ENCODE results near the gene INSR.

The INSR gene

DNA sequence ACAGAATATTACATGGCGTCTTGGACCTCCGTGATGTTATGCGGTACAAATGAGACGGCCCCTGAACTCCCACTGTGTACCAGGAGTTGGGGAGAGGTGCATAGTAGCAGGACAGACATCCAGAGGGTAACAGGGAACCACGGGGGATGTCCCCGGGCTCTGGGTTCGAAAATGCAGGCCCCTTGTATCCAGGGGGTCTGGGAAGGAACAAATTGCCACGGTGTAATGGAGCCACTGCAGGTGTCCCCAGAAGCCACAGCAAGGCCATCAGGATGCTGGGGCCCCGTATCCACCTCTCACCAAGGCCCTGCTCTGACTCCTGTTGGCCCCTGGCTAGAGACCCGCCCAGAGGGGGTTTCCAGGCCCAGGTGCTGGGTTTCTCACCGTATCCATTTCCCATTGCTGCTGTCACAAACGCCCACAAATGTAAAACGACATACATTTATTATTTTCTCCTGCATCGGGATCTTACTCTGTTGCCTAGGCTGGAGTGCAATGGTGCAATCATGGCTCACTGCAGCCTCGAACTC, 77.8 kb downstream of the INSR start:
- Histone ChIP-seq H2BK12ac (ENCODE audit: low read length) (no peak overlapping the region), H2AFZ (ENCODE audit: insufficient read depth, low read length, poor library complexity) (no peak overlapping the region), H2BK5ac (ENCODE audit: low read depth, low read length, poor library complexity) (no peak overlapping the region), H4K8ac (ENCODE audit: low read depth, low read length) (no peak overlapping the region), H3K9me3 (ENCODE audit: insufficient read depth, low read depth, low read length) (no peaks in the 10 kb centered on the region), H3K27ac (ENCODE audit: low read depth, low read length) (no peak overlapping the region), H3K18ac (ENCODE audit: low read length) (no peak overlapping the region), H3K27me3 (ENCODE audit: insufficient read depth, low read length) (no peaks in the 10 kb centered on the region), H4K91ac (ENCODE audit: low read depth, low read length) (no peak overlapping the region), H2AK5ac (ENCODE audit: low read length) (no peak overlapping the region), H2BK120ac (ENCODE audit: insufficient read depth, low read length, poor library complexity) (no peak overlapping the region), H3K4ac (ENCODE audit: low read depth, low read length) (no peak overlapping the region), H3K36me3 (ENCODE audit: control insufficient read depth in 1 of 2, insufficient read depth in 2 of 2, low read length in 2 of 2) (no peaks in the 10 kb centered on the region), H3K14ac (ENCODE audit: low read length) (no peak overlapping the region), H3K79me1 (ENCODE audit: low read length) (no peaks in the 10 kb centered on the region), H3K4me3 (ENCODE audit: low read depth, low read length) (no peak overlapping the region), H3K23ac (ENCODE audit: low read length) (no peak overlapping the region), H3K79me2 (ENCODE audit: control insufficient read depth, insufficient read depth, low read length, poor library complexity) (no peaks in the 10 kb centered on the region), H3K4me2 (ENCODE audit: low read length) (no peak overlapping the region), H4K12ac (ENCODE audit: low read depth, low read length) (no peak overlapping the region), H3K9ac (ENCODE audit: low read length) (no peak overlapping the region), H3K4me1 (ENCODE audit: control insufficient read depth in 1 of 2, insufficient read depth in 2 of 2, low read length in 2 of 2) (peaks cover 0 to 3% of the 10 kb centered on the region in 2 experiments)
- no peak for DNase-seq
- no CpG with 5 or more reads among the region's 15 CpGs for WGBS (ENCODE audit: extremely low coverage, insufficient coverage, insufficient read length)

DNA sequence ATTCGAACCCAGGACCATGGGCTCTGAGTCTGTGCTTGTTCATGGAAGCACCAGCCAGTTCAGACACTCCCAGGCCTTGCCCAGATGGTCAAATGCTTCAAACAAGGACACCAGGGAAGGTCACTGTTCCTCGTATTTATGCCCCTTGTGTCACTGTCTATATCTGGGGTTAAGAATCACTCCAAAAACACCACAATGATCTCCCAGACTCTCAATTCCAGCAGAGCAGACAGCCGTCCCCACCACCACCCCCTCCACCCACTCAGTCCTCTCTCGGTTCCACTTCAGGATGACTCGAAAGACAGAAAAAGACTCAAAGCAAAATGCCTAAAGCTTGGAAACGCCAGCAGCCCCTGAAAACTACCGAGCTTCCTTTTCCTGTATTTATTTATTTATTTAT, 79.0 kb downstream of the INSR start:
- no peaks in the 10 kb centered on the region for H3K36me3 ChIP-seq (ENCODE audit: control insufficient read depth in 1 of 2, insufficient read depth in 2 of 2, low read length in 2 of 2)
- no peak overlapping the region for H2BK12ac ChIP-seq (ENCODE audit: low read length)
- no peak overlapping the region for H3K4ac ChIP-seq (ENCODE audit: low read depth, low read length)
- no peak overlapping the region for H3K14ac ChIP-seq (ENCODE audit: low read length)
- no peak overlapping the region for H3K4me3 ChIP-seq (ENCODE audit: low read depth, low read length)
- no peak overlapping the region for H3K27ac ChIP-seq (ENCODE audit: low read depth, low read length)
- H3K4me2 ChIP-seq (ENCODE audit: low read length): no peak overlapping the region
- peaks cover 0 to 3% of the 10 kb centered on the region in 2 experiments for H3K4me1 ChIP-seq (ENCODE audit: control insufficient read depth in 1 of 2, insufficient read depth in 2 of 2, low read length in 2 of 2)
- H3K9me3 ChIP-seq (ENCODE audit: insufficient read depth, low read depth, low read length): no peaks in the 10 kb centered on the region
- H3K79me1 ChIP-seq (ENCODE audit: low read length): no peaks in the 10 kb centered on the region
- H3K9ac ChIP-seq (ENCODE audit: low read length): no peak overlapping the region
- H3K27me3 ChIP-seq (ENCODE audit: insufficient read depth, low read length): no peaks in the 10 kb centered on the region
- DNase-seq: no peak
- no peaks in the 10 kb centered on the region for H3K79me2 ChIP-seq (ENCODE audit: control insufficient read depth, insufficient read depth, low read length, poor library complexity)
- no peak overlapping the region for H4K91ac ChIP-seq (ENCODE audit: low read depth, low read length)
- no peak overlapping the region for H4K12ac ChIP-seq (ENCODE audit: low read depth, low read length)
- H4K8ac ChIP-seq (ENCODE audit: low read depth, low read length): no peak overlapping the region
- no peak overlapping the region for H2AK5ac ChIP-seq (ENCODE audit: low read length)
- H2BK5ac ChIP-seq (ENCODE audit: low read depth, low read length, poor library complexity): no peak overlapping the region
- no CpG with 5 or more reads among the region's 7 CpGs for WGBS (ENCODE audit: extremely low coverage, insufficient coverage, insufficient read length)
- H2AFZ ChIP-seq (ENCODE audit: insufficient read depth, low read length, poor library complexity): no peak overlapping the region
- no peak overlapping the region for H3K18ac ChIP-seq (ENCODE audit: low read length)
- no peak overlapping the region for H2BK120ac ChIP-seq (ENCODE audit: insufficient read depth, low read length, poor library complexity)
- no peak overlapping the region for H3K23ac ChIP-seq (ENCODE audit: low read length)

DNA sequence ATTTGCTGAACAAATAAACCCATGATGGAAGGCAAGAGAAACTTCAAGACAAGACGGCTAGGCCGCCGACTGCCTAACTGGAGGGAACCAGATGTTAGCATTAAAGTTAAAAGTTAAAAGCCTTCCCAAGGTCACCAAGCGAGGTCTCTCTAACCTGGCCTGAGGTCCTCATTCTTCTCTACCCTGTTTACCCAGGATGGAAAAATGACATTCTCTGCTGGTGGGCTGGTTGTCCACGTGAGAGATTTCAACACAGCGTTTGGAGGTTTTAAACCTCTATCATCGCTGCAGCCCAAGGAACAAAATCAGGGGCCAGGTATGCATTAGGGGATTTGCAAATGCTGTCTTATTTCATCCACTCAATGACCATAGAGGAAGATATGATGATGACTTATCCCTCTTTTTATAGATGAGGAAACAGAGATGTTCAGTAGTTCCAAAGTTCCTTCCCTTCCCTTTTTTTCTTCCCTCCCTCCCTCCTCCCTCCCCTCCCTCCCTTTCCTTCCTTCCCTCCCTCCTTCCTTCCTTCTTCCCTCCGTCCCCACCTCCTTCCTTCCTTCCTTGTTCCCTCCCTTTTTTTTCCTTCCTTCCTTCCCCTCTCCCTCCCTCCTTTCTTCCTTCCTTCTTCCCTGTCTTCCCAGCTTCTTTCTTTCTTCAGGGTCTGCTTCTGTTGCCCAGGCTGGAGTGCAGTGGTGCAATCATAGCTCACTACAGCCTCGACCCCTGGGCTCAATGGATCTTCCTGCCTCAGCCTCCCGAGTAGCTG, 79.7 kb downstream of the INSR start:
- no peak overlapping the region for H3K4me3 ChIP-seq (ENCODE audit: low read depth, low read length)
- no peaks in the 10 kb centered on the region for H3K9me3 ChIP-seq (ENCODE audit: insufficient read depth, low read depth, low read length)
- H4K12ac ChIP-seq (ENCODE audit: low read depth, low read length): no peak overlapping the region
- no peak overlapping the region for H3K4ac ChIP-seq (ENCODE audit: low read depth, low read length)
- H3K18ac ChIP-seq (ENCODE audit: low read length): no peak overlapping the region
- DNase-seq: peak; percentile 17 to 54
- no peak overlapping the region for H2BK5ac ChIP-seq (ENCODE audit: low read depth, low read length, poor library complexity)
- no peak overlapping the region for H2BK120ac ChIP-seq (ENCODE audit: insufficient read depth, low read length, poor library complexity)
- no peaks in the 10 kb centered on the region for H3K27me3 ChIP-seq (ENCODE audit: insufficient read depth, low read length)
- H4K91ac ChIP-seq (ENCODE audit: low read depth, low read length): no peak overlapping the region
- no peak overlapping the region for H2BK12ac ChIP-seq (ENCODE audit: low read length)
- H3K79me2 ChIP-seq (ENCODE audit: control insufficient read depth, insufficient read depth, low read length, poor library complexity): no peaks in the 10 kb centered on the region
- no peak overlapping the region for H3K14ac ChIP-seq (ENCODE audit: low read length)
- H2AK5ac ChIP-seq (ENCODE audit: low read length): no peak overlapping the region
- H2AFZ ChIP-seq (ENCODE audit: insufficient read depth, low read length, poor library complexity): no peak overlapping the region
- H4K8ac ChIP-seq (ENCODE audit: low read depth, low read length): no peak overlapping the region
- H3K23ac ChIP-seq (ENCODE audit: low read length): no peak overlapping the region
- peaks cover 0 to 3% of the 10 kb centered on the region in 2 experiments for H3K4me1 ChIP-seq (ENCODE audit: control insufficient read depth in 1 of 2, insufficient read depth in 2 of 2, low read length in 2 of 2)
- no peak overlapping the region for H3K9ac ChIP-seq (ENCODE audit: low read length)
- no CpG with 5 or more reads among the region's 10 CpGs for WGBS (ENCODE audit: extremely low coverage, insufficient coverage, insufficient read length)
- H3K79me1 ChIP-seq (ENCODE audit: low read length): no peaks in the 10 kb centered on the region
- H3K27ac ChIP-seq (ENCODE audit: low read depth, low read length): no peak overlapping the region
- no peak overlapping the region for H3K4me2 ChIP-seq (ENCODE audit: low read length)
- H3K36me3 ChIP-seq (ENCODE audit: control insufficient read depth in 1 of 2, insufficient read depth in 2 of 2, low read length in 2 of 2): no peaks in the 10 kb centered on the region

DNA sequence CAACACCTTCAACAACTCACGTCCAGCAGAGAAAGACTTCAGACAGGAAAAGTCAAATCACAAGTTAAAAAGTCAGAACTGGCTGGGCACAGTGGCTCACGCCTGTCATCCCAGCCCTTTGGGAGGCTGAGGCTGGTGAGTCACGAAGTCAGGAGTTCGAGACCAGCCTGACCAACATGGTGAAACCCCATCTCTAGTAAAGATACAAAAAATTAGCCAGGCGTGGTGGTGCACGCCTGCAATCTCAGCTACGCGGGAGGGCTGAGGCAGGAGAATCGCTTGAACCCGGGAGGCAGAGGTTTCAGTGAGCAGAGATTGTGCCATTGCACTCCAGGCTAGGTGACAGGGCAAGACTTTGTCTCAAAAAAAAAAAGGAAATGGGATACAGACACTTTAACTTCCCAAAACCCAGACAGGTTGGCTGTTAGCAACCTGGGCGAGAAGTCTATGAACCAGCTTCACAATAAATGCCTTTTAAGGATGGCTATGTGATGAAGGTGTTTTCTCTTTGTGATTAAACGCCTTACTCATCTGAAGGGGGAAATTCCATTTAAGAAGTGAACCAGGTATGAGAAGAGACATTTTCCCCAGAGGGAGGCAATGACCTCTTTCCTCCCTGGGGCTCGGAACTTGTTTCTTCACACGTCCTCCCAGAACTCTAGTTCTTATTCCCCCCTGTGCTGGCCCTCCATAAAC, 80.4 kb downstream of the INSR start:
- Histone ChIP-seq H3K18ac (ENCODE audit: low read length) (no peak overlapping the region), H3K27ac (ENCODE audit: low read depth, low read length) (peak overlapping the region; percentile 8), H2AK5ac (ENCODE audit: low read length) (no peak overlapping the region), H3K9me3 (ENCODE audit: insufficient read depth, low read depth, low read length) (no peaks in the 10 kb centered on the region), H3K23ac (ENCODE audit: low read length) (no peak overlapping the region), H2BK5ac (ENCODE audit: low read depth, low read length, poor library complexity) (no peak overlapping the region), H3K4me2 (ENCODE audit: low read length) (no peak overlapping the region), H3K36me3 (ENCODE audit: control insufficient read depth in 1 of 2, insufficient read depth in 2 of 2, low read length in 2 of 2) (no peaks in the 10 kb centered on the region), H3K9ac (ENCODE audit: low read length) (no peak overlapping the region), H4K12ac (ENCODE audit: low read depth, low read length) (no peak overlapping the region), H4K8ac (ENCODE audit: low read depth, low read length) (no peak overlapping the region), H3K4me3 (ENCODE audit: low read depth, low read length) (no peak overlapping the region), H2BK12ac (ENCODE audit: low read length) (no peak overlapping the region), H3K4ac (ENCODE audit: low read depth, low read length) (no peak overlapping the region), H3K27me3 (ENCODE audit: insufficient read depth, low read length) (no peaks in the 10 kb centered on the region), H2AFZ (ENCODE audit: insufficient read depth, low read length, poor library complexity) (no peak overlapping the region), H3K79me2 (ENCODE audit: control insufficient read depth, insufficient read depth, low read length, poor library complexity) (no peaks in the 10 kb centered on the region), H3K14ac (ENCODE audit: low read length) (no peak overlapping the region), H4K91ac (ENCODE audit: low read depth, low read length) (no peak overlapping the region), H2BK120ac (ENCODE audit: insufficient read depth, low read length, poor library complexity) (no peak overlapping the region), H3K79me1 (ENCODE audit: low read length) (no peaks in the 10 kb centered on the region), H3K4me1 (ENCODE audit: control insufficient read depth in 1 of 2, insufficient read depth in 2 of 2, low read length in 2 of 2) (peaks cover 0 to 3% of the 10 kb centered on the region in 2 experiments)
- no CpG with 5 or more reads among the region's 14 CpGs for WGBS (ENCODE audit: extremely low coverage, insufficient coverage, insufficient read length)
- DNase-seq: peak in 1 of 2 donors; percentile 21

Measured in trophoblast cell (in vitro differentiated cells and primary cell).